Sciatic nerve (tissue), 2 donors: Measurements from ENCODE around the gene LMOD2. TPM values are rescaled to one million over a fixed set of nuclear protein-coding genes. Genes with fewer than 3 reads are reported as not detected.

Experiments used
- ATAC-seq: fragments of 200-7000 bp; cut with Tn5 transposase; one replicate; pipeline ENCODE4 v1.9.1; 2020; ENCODE audit warnings: mild to moderate bottlenecking, moderate library complexity
- DNase-seq: peaks from one replicate; pipeline ENCODE4 v3.0.0-alpha.2; 2020; ENCODE audit warnings: low spot score
- intact Hi-C: fragments of 100-400 bp; cut with DNase I; formaldehyde crosslinking; loops from one replicate; pipeline ENCODE4 v1.14.2; 2022
- total RNA-seq: library from RNA; stranded (reverse); fragmentation: NEBNext Ultra II Directional; extraction: Animal tissue kit (Norgen Biotek cat#: 25700); gene quantifications from one replicate; pipeline ENCODE4 v1.2.1, GENCODE V29; 2021
- donor health status: DM: no; HTN: no; CAD: no.
- donor health status: DM: no; HTN: no; CAD: no.

Gene LMOD2
- total RNA-seq, 1 donor from 2014 or later = not detected

DNA sequence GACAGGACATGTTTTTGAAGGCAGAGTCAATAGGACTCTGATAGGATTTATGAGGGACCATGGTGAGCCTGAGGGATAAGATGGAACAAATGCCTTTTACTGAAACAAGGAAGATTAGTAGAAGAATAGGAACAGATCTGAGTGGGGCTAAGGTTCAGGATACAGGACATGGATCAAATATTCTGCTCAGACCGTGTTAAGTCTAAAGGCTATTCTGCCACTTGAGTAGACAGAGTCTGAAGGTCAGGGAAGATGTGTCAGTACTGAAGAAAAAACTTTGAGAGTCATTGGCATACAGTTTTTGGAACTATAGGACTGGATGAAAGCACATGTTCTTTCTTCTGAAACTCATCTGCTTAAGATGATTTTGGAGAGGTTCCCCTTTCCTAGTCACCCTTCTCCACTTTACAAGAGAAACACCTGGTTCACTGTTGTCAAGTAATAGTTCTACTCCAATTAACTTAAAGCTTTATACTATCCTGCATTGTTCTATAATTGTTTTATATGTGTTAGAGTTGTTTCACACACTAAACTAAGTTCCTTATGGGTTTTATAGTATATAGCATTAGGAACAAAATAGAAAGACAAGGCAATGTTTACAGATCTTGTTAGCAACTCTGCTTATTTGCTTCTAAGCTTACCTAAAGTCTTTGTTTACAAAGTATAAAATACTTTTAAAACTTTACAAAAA lies 49.7 kb downstream of the LMOD2 start:
- ATAC-seq (no peak), DNase-seq (no peak)
- intact Hi-C loops = no loop called here

DNA sequence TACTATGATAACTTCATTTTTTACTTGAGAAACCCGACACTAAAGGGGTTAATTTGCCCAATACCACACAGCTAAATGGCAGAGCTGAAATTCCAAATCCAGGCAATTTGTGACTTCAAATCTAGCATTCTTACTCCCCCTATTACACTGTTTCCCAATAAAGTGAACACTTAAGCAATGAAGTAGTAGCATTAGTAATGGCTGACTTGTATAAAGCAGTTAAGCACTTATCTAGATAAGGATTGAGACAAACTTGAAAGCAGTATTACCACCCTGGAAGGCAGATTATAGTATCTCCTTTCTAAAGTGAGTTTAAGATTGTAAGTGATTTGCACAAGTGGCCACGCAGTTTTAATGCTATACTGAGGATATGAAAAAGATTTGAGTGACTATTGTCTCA lies 53.9 kb downstream of the LMOD2 start:
- DNase-seq (no peak), ATAC-seq (no peak)
- intact Hi-C loops = no loop called here

DNA sequence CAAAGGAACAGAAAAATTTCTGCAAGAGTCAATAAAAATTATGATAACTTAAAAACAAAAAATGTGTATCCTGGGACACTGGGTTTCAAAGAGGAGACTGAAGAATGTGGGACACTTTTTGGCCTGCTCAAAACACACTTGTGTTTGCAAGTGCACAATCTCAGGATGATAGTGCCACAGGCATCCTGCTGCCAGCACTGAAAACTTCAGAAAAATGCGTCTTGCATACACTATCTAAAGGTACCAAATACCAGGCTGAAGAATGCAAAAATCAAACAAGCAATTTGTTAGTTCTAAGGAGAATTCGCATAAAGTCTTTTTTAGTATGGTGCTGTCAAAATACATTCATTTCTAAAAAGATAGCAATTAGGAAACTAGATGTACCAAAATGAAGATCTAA lies 55.0 kb downstream of the LMOD2 start:
- ATAC-seq (no peak), DNase-seq (no peak)

DNA sequence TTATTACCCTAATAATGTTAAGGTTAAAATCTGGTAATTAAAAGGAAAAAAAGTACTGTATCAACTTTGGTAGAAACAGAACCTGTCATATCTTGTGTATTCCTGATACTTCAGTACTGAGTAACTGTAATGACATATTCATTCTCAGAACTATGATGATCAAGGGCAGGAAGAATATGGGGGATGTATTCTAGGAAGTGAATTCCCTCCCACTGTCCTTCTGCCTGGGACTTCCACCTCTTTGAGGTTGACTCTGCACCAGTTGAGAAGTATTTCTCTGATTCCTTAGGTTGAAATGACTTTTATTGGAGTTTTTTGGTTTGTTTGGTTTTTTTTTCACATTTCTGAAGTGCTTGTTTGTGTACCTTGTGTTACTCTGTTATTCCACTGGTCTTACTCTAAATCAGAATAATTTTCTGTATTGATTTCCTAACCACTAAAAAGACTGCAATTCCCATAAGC lies 56.2 kb downstream of the LMOD2 start:
- DNase-seq (no peak), ATAC-seq (no peak)
- intact Hi-C loops = no loop called here

More for the DNA sequence above, 55.0 kb downstream of the LMOD2 start:
- intact Hi-C loops = no loop called here

DNA sequence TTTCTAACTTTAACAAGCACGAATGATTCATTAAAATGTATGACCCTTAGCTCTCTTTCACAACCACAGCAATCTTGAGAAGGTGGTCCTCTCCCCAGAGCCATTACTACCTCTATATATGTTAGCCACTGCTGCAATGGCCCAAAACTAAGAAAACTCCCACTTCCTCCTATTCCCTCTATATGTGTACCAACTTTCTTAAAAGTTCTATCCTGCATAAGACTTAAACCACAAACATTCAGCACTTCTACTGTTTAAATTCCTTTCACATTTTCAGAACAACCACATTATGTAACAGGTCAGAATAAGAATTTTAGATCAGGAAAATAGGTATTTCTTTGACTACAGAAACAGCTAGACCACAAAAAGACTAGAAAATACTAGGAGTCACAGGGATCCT lies 57.0 kb downstream of the LMOD2 start:
- intact Hi-C loops = no loop called here
- ATAC-seq (no peak), DNase-seq (no peak)

Other genes starting within 250 kb of the LMOD2 start
- 1.0 TPM for gene IQUB, start 121.3 kb upstream of the LMOD2 start, total RNA-seq
- 67.4 TPM for gene NDUFA5, start 98.0 kb upstream of the LMOD2 start, total RNA-seq
- not detected for gene ASB15, start 54.0 kb upstream of the LMOD2 start, total RNA-seq
- gene WASL, start 93.1 kb downstream of the LMOD2 start, total RNA-seq = 51.3 TPM
- not detected for gene HYAL4, start 189.3 kb downstream of the LMOD2 start, total RNA-seq